HL-60/S4 treated with retinoic acid at 250 ng/mL for 4 days and 3 days (cell line): ENCODE measurements around the gene HIVEP3.

Experiments used
- in situ Hi-C: fragments of 300-500 bp; cut with MboI; formaldehyde crosslinking; loops from 2 replicates; pipeline ENCODE4 v1.7.0; 2022; ENCODE audit warnings: low sequenced_read_pairs

Gene HIVEP3

GRCh38 chr1:41528106-41528505, 390.6 kb downstream of the HIVEP3 start:
- in situ Hi-C loops: no loop called here

GRCh38 chr1:41526956-41527561, 391.7 kb downstream of the HIVEP3 start:
- in situ Hi-C loops: no loop called here

GRCh38 chr1:41525891-41526587, 392.7 kb downstream of the HIVEP3 start:
- in situ Hi-C loops: no loop called here

- in situ Hi-C loops: no loop called here
Observed at GRCh38 chr1:41524676-41525675, 393.7 kb downstream of the HIVEP3 start.

- in situ Hi-C loops: no loop called here
Observed at GRCh38 chr1:41523949-41524675, 394.6 kb downstream of the HIVEP3 start.

GRCh38 chr1:41523071-41523470, 395.7 kb downstream of the HIVEP3 start:
- in situ Hi-C loops: no loop called here

- in situ Hi-C loops: no loop called here
Observed at GRCh38 chr1:41521766-41522165, 397.0 kb downstream of the HIVEP3 start.

GRCh38 chr1:41520951-41521752, 397.6 kb downstream of the HIVEP3 start:
- in situ Hi-C loops: no loop called here

GRCh38 chr1:41519667-41520066, 399.1 kb downstream of the HIVEP3 start:
- in situ Hi-C loops: no loop called here

- in situ Hi-C loops: no loop called here
Observed at GRCh38 chr1:41518471-41518870, 400.3 kb downstream of the HIVEP3 start.

GRCh38 chr1:41517062-41517438, 401.7 kb downstream of the HIVEP3 start:
- in situ Hi-C loops: no loop called here

GRCh38 chr1:41516168-41517061, 402.3 kb downstream of the HIVEP3 start:
- in situ Hi-C loops: no loop called here

GRCh38 chr1:41515778-41516167, 402.9 kb downstream of the HIVEP3 start:
- in situ Hi-C loops: no loop called here

- in situ Hi-C loops: no loop called here
Observed at GRCh38 chr1:41515131-41515678, 403.5 kb downstream of the HIVEP3 start.

- in situ Hi-C loops: no loop called here
Observed at GRCh38 chr1:41514381-41514780, 404.3 kb downstream of the HIVEP3 start.

GRCh38 chr1:41513383-41513735, 405.4 kb downstream of the HIVEP3 start:
- in situ Hi-C loops: no loop called here

- in situ Hi-C loops: no loop called here
Observed at GRCh38 chr1:41512701-41513382, 405.9 kb downstream of the HIVEP3 start.

GRCh38 chr1:41511239-41511540, 407.5 kb downstream of the HIVEP3 start:
- in situ Hi-C loops: no loop called here
